Stimulated activated CD4-positive, alpha-beta T cell treated with anti-CD3 and anti-CD28 coated beads, Interleukin-15, amount 100 ng/mL, for 1 hour (primary cell): Measurements from ENCODE around the gene OLFML1.

Source experiments
- DNase-seq, 2 donors: peaks; one replicate each; pipeline ENCODE4 v3.0.0-alpha.2; 2020; ENCODE audit warnings: low read depth in 1 of 2, low spot score in 1 of 2

OLFML1 gene

GRCh38 chr11:7473717-7474116 lies 11.6 kb upstream of the OLFML1 start:
- no peak for DNase-seq

- no peak for DNase-seq
Measured at GRCh38 chr11:7480113-7480512, 5.2 kb upstream of the OLFML1 start.

GRCh38 chr11:7484131-7484530 lies 1.2 kb upstream of the OLFML1 start:
- no peak for DNase-seq

- no peak for DNase-seq
Measured at GRCh38 chr11:7484645-7485044, 661 bp upstream of the OLFML1 start.

- no peak for DNase-seq
Measured at GRCh38 chr11:7486098-7486780, 933 bp downstream of the OLFML1 start.

GRCh38 chr11:7486781-7487140 lies 1.5 kb downstream of the OLFML1 start:
- no peak for DNase-seq

- no peak for DNase-seq
Measured at GRCh38 chr11:7487360-7487759, 2.1 kb downstream of the OLFML1 start.

GRCh38 chr11:7488681-7489080 lies 3.4 kb downstream of the OLFML1 start:
- no peak for DNase-seq

GRCh38 chr11:7489376-7489775 lies 4.1 kb downstream of the OLFML1 start:
- no peak for DNase-seq

- DNase-seq = no peak
Measured at GRCh38 chr11:7490054-7490453, 4.7 kb downstream of the OLFML1 start.

- DNase-seq = no peak
Measured at GRCh38 chr11:7490535-7490934, 5.2 kb downstream of the OLFML1 start.

GRCh38 chr11:7492253-7492652 lies 6.9 kb downstream of the OLFML1 start:
- DNase-seq = no peak

- no peak for DNase-seq
Measured at GRCh38 chr11:7493670-7494069, 8.4 kb downstream of the OLFML1 start.

- no peak for DNase-seq
Measured at GRCh38 chr11:7494086-7494745, 8.9 kb downstream of the OLFML1 start.

- no peak for DNase-seq
Measured at GRCh38 chr11:7495882-7496551, 10.7 kb downstream of the OLFML1 start.

- no peak for DNase-seq
Measured at GRCh38 chr11:7498193-7498592, 12.9 kb downstream of the OLFML1 start.

- no peak for DNase-seq
Measured at GRCh38 chr11:7499081-7499480, 13.8 kb downstream of the OLFML1 start.

GRCh38 chr11:7500251-7500650 lies 14.9 kb downstream of the OLFML1 start:
- DNase-seq = no peak

GRCh38 chr11:7501251-7501650 lies 15.9 kb downstream of the OLFML1 start:
- DNase-seq = no peak

- no peak for DNase-seq
Measured at GRCh38 chr11:7501894-7502293, 16.6 kb downstream of the OLFML1 start.

- no peak for DNase-seq
Measured at GRCh38 chr11:7506243-7506642, 20.9 kb downstream of the OLFML1 start.

GRCh38 chr11:7508087-7508486 lies 22.8 kb downstream of the OLFML1 start:
- DNase-seq = no peak

GRCh38 chr11:7509966-7510365 lies 24.7 kb downstream of the OLFML1 start:
- no peak for DNase-seq
